ENCODE data around the gene CNPY3. TPM values are rescaled to one million over a fixed set of nuclear protein-coding genes. Genes with fewer than 3 reads are reported as not detected.

Gene CNPY3
- total RNA-seq, 1 donor from 2014 or later: 61.3 TPM

- peaks cover 34% of the 10 kb centered on the region for H3K4me1 Mint-ChIP-seq
- H3K4me3 Mint-ChIP-seq: peak overlapping the region; percentile 88
- DNase-seq (ENCODE audit: low read depth, low spot score): peak; percentile 8
- peak overlapping the region; percentile 78 for H3K27ac Mint-ChIP-seq (ENCODE audit: unreplicated experiment)
- no peaks in the 10 kb centered on the region for H3K27me3 Mint-ChIP-seq (ENCODE audit: low read depth)
- no peaks in the 10 kb centered on the region for H3K9me3 Mint-ChIP-seq
- H3K36me3 Mint-ChIP-seq (ENCODE audit: low read depth): no peaks in the 10 kb centered on the region
- TF ChIP-seq CTCF (conservative IDR thresholded peaks at IDR 0.05): no peak
Observed at GRCh38 chr6:42979523-42980177, 50.4 kb downstream of the CNPY3 start.

- Mint-ChIP-seq H3K27me3 (ENCODE audit: low read depth) (no peaks in the 10 kb centered on the region), H3K4me3 (peak overlapping the region; percentile 75), H3K9me3 (no peaks in the 10 kb centered on the region), H3K4me1 (peaks cover 49% of the 10 kb centered on the region), H3K27ac (ENCODE audit: unreplicated experiment) (no peak overlapping the region), H3K36me3 (ENCODE audit: low read depth) (no peaks in the 10 kb centered on the region)
- no peak for TF ChIP-seq CTCF (conservative IDR thresholded peaks at IDR 0.05)
- no peak for DNase-seq (ENCODE audit: low read depth, low spot score)
Observed at GRCh38 chr6:42981836-42982235, 52.6 kb downstream of the CNPY3 start.

- Mint-ChIP-seq H3K27ac (ENCODE audit: unreplicated experiment) (peak within 1 kb of the TSS; percentile 94), H3K36me3 (ENCODE audit: low read depth) (no peaks in the 10 kb centered on the region), H3K9me3 (no peaks in the 10 kb centered on the region), H3K4me3 (peak within 1 kb of the TSS; percentile 91), H3K4me1 (peaks cover 52% of the 10 kb centered on the region), H3K27me3 (ENCODE audit: low read depth) (no peaks in the 10 kb centered on the region)
- peak; percentile 92 for DNase-seq (ENCODE audit: low read depth, low spot score)
- no peak for TF ChIP-seq CTCF (conservative IDR thresholded peaks at IDR 0.05)
Observed at GRCh38 chr6:42984001-42984923, 55.0 kb downstream of the CNPY3 start, which contains the start of gene PPP2R5D. Gene PPP2R5D (plus strand): TSS chr6:42984570. CDS start chr6:42984678, 108 bp downstream.

- Mint-ChIP-seq H3K27ac (ENCODE audit: unreplicated experiment) (peak overlapping the region; percentile 86), H3K36me3 (ENCODE audit: low read depth) (no peaks in the 10 kb centered on the region), H3K4me1 (peaks cover 45% of the 10 kb centered on the region), H3K27me3 (ENCODE audit: low read depth) (no peaks in the 10 kb centered on the region), H3K9me3 (no peaks in the 10 kb centered on the region), H3K4me3 (peak overlapping the region; percentile 91)
- DNase-seq (ENCODE audit: low read depth, low spot score): peak; percentile 12
- no peak for TF ChIP-seq CTCF (conservative IDR thresholded peaks at IDR 0.05)
Observed at GRCh38 chr6:42984924-42985475, 55.7 kb downstream of the CNPY3 start.

GRCh38 chr6:42987533-42988451, 58.5 kb downstream of the CNPY3 start:
- H3K27ac Mint-ChIP-seq (ENCODE audit: unreplicated experiment): peak overlapping the region; percentile 84
- no peak for DNase-seq (ENCODE audit: low read depth, low spot score)

More at GRCh38 chr6:42987533-42988451, 58.5 kb downstream of the CNPY3 start:
- no peaks in the 10 kb centered on the region for H3K27me3 Mint-ChIP-seq (ENCODE audit: low read depth)
- peak overlapping the region; percentile 91 for H3K4me3 Mint-ChIP-seq
- no peaks in the 10 kb centered on the region for H3K36me3 Mint-ChIP-seq (ENCODE audit: low read depth)
- peaks cover 41% of the 10 kb centered on the region for H3K4me1 Mint-ChIP-seq
- no peak for TF ChIP-seq CTCF (conservative IDR thresholded peaks at IDR 0.05)
- no peaks in the 10 kb centered on the region for H3K9me3 Mint-ChIP-seq
